Retinal pigment epithelial cell (primary cell): ENCODE data around the gene SCN1B.
"Not testable (repeated sequence)": the region's sequence is repeated elsewhere in the genome, so short reads cannot be mapped to it uniquely, and the experiment has no call there.

ENCODE experiments used
- DNase-seq: peaks from one replicate; pipeline ENCODE4 v3.0.0-alpha.2; 2010; ENCODE audit warnings: low read depth
- H3K4me3 ChIP-seq: 2 replicates; pipeline ENCODE4 v1.5.1; 2011; ENCODE audit warnings: mild to moderate bottlenecking, low read length, control low read depth, moderate library complexity
- CTCF ChIP-seq: conservative IDR thresholded peaks from 2 replicates; pipeline ENCODE4 v1.5.1; 2011; ENCODE audit warnings: low read depth, low read length, control low read depth, inconsistent platforms

The SCN1B gene

GRCh38 chr19:35022460-35022859 is 7.8 kb upstream of the SCN1B start:
- DNase-seq, result no peak
- no peak for TF ChIP-seq CTCF
- no peak overlapping the region for H3K4me3 ChIP-seq

- no peak overlapping the region for H3K4me3 ChIP-seq
- no peak for TF ChIP-seq CTCF
- no peak for DNase-seq
Observed at GRCh38 chr19:35023428-35023827, 6.8 kb upstream of the SCN1B start.

GRCh38 chr19:35024095-35024494 is 6.2 kb upstream of the SCN1B start:
- no peak for DNase-seq
- no peak for TF ChIP-seq CTCF

GRCh38 chr19:35025969-35026368 is 4.3 kb upstream of the SCN1B start:
- H3K4me3 ChIP-seq, result no peak overlapping the region
- TF ChIP-seq CTCF, result no peak
- no peak for DNase-seq

More at GRCh38 chr19:35024095-35024494, 6.2 kb upstream of the SCN1B start:
- H3K4me3 ChIP-seq, result no peak overlapping the region

- no peak for DNase-seq
- TF ChIP-seq CTCF, result no peak
- no peak overlapping the region for H3K4me3 ChIP-seq
Observed at GRCh38 chr19:35026418-35026817, 3.9 kb upstream of the SCN1B start.

GRCh38 chr19:35027009-35027408 is 3.3 kb upstream of the SCN1B start:
- no peak for TF ChIP-seq CTCF
- no peak for DNase-seq
- no peak overlapping the region for H3K4me3 ChIP-seq

- no peak overlapping the region for H3K4me3 ChIP-seq
- no peak for TF ChIP-seq CTCF
- no peak for DNase-seq
Observed at GRCh38 chr19:35027851-35028599, 2.2 kb upstream of the SCN1B start.

- H3K4me3 ChIP-seq, DNase-seq: not testable (repeated sequence)
Observed at GRCh38 chr19:35028600-35028885, 1.7 kb upstream of the SCN1B start.

GRCh38 chr19:35029275-35029736 is 964 bp upstream of the SCN1B start:
- H3K4me3 ChIP-seq, DNase-seq: not testable (repeated sequence)
